ENCODE data around the gene TBC1D22A.

Gene TBC1D22A

DNA sequence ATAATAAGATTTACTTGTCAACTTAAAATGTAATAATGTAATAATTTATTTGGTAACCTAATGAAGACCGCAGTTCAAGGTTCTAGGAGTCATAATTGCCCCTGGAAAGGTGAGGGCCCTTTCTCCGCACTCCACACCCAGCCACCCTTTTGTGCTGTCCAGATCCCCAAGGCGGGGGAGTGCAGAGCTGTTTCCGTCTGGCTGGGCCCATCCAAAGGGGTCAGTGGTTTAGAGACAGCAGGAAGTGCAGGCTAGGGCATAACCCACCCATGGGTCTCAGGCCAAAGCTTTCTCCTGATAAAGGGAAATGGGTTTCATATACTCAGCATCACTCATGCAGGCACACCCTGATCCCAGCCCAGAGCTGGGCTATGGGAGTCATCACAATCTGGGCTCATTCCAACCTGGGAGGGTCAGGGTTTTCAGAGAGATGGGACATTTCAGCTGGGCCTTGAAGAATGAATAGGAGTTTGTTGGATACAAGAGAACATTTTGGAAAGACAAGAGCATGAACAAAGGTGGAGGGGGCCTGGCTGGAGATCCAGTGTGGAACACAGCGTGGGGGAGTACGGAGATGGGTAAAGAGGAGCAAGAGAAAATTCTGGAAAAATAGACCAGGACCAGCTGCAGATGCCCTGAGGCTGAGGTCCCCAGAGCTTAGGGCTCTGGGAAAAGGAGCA, 432.2 kb downstream of the TBC1D22A start:
- no peaks in the 10 kb centered on the region for H3K4me1 ChIP-seq
- no peaks in the 10 kb centered on the region for H3K36me3 ChIP-seq
- H3K4me3 ChIP-seq, result no peak overlapping the region
- DNase-seq, result no peak
- intact Hi-C loops (cut with DNase I; ENCODE audit: low total_unique reads), result no loop called here
- TF ChIP-seq, protein P1, sequence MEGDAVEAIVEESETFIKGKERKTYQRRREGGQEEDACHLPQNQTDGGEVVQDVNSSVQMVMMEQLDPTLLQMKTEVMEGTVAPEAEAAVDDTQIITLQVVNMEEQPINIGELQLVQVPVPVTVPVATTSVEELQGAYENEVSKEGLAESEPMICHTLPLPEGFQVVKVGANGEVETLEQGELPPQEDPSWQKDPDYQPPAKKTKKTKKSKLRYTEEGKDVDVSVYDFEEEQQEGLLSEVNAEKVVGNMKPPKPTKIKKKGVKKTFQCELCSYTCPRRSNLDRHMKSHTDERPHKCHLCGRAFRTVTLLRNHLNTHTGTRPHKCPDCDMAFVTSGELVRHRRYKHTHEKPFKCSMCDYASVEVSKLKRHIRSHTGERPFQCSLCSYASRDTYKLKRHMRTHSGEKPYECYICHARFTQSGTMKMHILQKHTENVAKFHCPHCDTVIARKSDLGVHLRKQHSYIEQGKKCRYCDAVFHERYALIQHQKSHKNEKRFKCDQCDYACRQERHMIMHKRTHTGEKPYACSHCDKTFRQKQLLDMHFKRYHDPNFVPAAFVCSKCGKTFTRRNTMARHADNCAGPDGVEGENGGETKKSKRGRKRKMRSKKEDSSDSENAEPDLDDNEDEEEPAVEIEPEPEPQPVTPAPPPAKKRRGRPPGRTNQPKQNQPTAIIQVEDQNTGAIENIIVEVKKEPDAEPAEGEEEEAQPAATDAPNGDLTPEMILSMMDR (IDR thresholded peaks at IDR 0.05), result no peak
- H3K9me3 ChIP-seq, result no peaks in the 10 kb centered on the region
- peaks cover 0 to 28% of the 10 kb centered on the region in 2 donors for H3K27me3 ChIP-seq
- no peak overlapping the region for H3K27ac ChIP-seq

DNA sequence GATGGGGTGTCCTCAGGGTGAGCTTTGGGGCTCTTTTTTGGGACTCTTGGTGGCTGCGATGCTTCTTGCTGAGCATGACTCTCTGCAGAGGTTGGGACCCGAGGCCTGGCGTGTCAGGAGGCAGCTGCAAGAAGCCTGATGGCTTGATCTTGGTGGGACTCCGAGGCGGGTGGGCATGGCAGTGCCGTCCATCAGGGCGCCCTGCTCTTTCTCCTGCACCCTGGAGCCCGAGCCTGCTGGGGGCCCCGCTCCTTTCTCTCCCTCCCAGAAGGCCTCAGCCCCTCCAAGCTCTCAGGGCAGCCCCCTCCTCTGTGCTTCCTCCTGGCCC, 432.7 kb downstream of the TBC1D22A start:
- intact Hi-C loops (cut with DNase I; ENCODE audit: low total_unique reads), result no loop called here

DNA sequence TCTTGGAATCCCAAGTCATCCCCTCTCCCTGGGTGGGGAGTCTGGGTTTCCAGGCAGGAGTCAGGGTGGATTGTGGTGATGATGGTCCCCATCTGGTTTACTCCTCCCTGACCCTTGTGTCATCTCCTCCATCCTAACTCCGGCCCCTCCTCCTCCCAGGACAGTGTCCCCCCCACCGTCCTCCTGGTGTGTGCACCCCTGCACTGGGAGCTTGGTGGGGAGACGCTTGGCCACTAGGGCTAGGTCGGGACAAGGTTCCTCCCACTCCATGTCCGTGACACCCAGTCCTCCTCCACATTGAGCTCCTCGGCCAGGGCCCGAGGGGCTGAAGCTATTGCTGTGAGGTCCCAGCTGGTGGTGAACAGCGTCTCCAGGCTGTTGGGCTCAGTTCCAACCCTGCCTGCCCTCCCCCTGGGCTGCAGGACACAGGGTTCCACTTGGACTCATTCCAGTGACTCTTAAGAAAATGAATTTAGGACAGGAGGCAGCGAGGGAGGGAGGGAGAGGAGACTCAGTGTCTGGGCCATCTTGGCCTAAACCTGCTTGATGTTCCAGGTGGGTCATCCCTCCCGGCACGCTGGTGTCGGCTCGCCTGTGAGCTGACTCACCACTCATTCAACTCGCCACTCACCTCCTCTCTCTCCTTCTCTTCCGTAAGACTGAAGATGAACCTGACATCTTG, 433.2 kb downstream of the TBC1D22A start:
- DNase-seq, result peak; percentile 10 to 47
- H3K9me3 ChIP-seq, result no peaks in the 10 kb centered on the region
- H3K36me3 ChIP-seq, result no peaks in the 10 kb centered on the region
- no peaks in the 10 kb centered on the region for H3K4me1 ChIP-seq
- intact Hi-C loops (cut with DNase I; ENCODE audit: low total_unique reads), result no loop called here
- TF ChIP-seq, protein P1 (IDR thresholded peaks at IDR 0.05), result no peak
- no peak overlapping the region for H3K27ac ChIP-seq
- no peak overlapping the region for H3K4me3 ChIP-seq
- peaks cover 0 to 33% of the 10 kb centered on the region in 2 donors for H3K27me3 ChIP-seq

More for the DNA sequence above, 432.7 kb downstream of the TBC1D22A start:
- DNase-seq, result peak in 1 of 2 donors; percentile 32
- Histone ChIP-seq H3K27me3 (peaks cover 0 to 30% of the 10 kb centered on the region in 2 donors), H3K36me3 (no peaks in the 10 kb centered on the region), H3K27ac (no peak overlapping the region), H3K4me1 (no peaks in the 10 kb centered on the region), H3K4me3 (no peak overlapping the region), H3K9me3 (no peaks in the 10 kb centered on the region)
- TF ChIP-seq, protein P1 (IDR thresholded peaks at IDR 0.05), result no peak

DNA sequence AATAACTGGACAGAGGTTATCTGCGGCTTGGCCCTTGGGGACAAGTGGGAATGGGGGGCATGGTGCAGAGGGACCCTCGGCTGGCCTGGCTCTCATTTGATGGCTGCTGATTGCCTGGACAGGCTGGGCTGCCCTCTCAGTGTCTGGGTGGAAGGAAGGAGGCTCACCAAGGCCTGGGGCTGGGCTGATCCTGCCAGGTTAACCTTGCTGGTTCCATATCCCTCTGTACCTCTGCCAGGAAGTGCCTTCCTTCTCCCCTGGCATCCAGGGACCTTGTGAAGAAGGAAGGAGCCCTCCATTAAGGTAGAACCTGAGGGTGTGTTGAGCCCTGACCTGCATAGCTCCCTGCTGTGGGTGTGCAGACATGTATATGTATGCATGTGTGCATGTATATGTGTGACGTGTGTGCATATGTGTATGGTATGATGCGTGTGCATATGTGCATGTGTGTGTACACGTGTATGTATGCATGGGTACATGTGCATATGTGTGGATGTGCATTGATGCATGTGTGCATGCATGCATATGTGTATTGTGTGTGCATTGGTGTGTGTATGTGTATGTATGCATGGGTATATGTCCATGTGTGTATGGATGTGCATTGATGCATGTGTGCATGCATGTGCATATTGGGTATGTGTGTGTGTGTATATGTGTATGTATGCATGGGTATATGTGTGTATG, 433.9 kb downstream of the TBC1D22A start:
- no peaks in the 10 kb centered on the region for H3K9me3 ChIP-seq
- H3K4me1 ChIP-seq, result no peaks in the 10 kb centered on the region
- no peak overlapping the region for H3K27ac ChIP-seq
- no peaks in the 10 kb centered on the region for H3K36me3 ChIP-seq
- TF ChIP-seq, protein P1 (IDR thresholded peaks at IDR 0.05), result no peak
- intact Hi-C loops (cut with DNase I; ENCODE audit: low total_unique reads), result no loop called here
- peak in 1 of 2 donors; percentile 24 for DNase-seq
- no peak overlapping the region for H3K4me3 ChIP-seq
- peaks cover 0 to 35% of the 10 kb centered on the region in 2 donors for H3K27me3 ChIP-seq

DNA sequence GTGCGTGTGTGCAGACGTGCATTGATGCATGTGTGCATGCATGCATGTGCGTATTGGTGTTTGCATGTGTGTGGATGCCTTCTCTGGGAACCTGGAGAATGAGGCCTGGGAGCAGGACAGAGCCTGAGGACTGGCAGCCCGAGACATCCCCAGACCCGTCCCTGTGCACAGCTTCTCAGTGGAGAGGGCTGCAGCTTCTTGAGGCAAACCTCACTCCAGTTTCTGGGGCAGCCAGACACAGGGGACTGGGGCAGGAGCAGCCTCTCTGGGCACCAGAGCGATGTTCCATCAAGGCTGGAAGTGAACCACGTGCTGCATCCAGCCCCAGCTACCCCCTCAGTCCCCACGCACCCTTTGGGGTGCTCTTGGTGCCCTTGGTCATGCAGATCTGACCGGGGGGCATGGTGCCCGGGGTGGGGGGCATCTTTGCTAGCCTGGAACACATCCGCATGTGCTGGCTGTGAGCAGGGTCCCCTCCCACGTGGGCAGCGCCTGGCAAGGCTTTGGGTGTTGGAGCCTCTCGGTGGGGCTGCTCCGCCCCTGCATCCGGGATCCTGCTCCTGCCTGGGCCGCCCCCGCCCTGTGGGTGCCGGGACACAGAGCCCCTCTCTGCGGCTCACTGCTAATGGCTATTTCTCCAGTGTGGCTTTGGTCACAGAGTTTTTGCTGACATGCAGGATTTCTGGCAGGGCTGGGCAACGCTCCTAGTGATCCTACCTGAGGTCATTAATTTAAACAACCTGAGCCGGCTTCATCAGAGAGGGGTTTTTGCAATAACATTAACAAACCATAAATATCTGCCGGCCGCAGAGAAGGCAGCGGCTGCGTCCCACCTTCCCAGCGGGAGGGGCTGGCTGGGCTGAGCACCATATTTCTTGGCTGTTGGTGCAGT, 434.7 kb downstream of the TBC1D22A start:
- TF ChIP-seq, protein P1 (IDR thresholded peaks at IDR 0.05), result no peak
- H3K27ac ChIP-seq, result no peak overlapping the region
- H3K36me3 ChIP-seq, result no peaks in the 10 kb centered on the region
- no peak overlapping the region for H3K4me3 ChIP-seq
- H3K9me3 ChIP-seq, result no peaks in the 10 kb centered on the region
- intact Hi-C loops (cut with DNase I; ENCODE audit: low total_unique reads), result no loop called here
- peaks cover 0 to 43% of the 10 kb centered on the region in 2 donors for H3K27me3 ChIP-seq
- no peaks in the 10 kb centered on the region for H3K4me1 ChIP-seq
- no peak for DNase-seq
